IMR-90 (cell line): ENCODE data around the gene MAS1.

Source experiments
- CEBPB ChIP-seq: IDR thresholded peaks from 2 replicates; pipeline ENCODE4 v1.6.1; 2012; ENCODE audit warnings: low read depth, low read length, improper control_type of control experiment
- CHD1 ChIP-seq: IDR thresholded peaks from 2 replicates; pipeline ENCODE4 v1.6.1; 2012; ENCODE audit warnings: low read depth, low read length, improper control_type of control experiment
- MAFK ChIP-seq: IDR thresholded peaks from 2 replicates; pipeline ENCODE4 v1.6.1; 2012; ENCODE audit warnings: low read depth, low read length, improper control_type of control experiment
- MAZ ChIP-seq: IDR thresholded peaks from 2 replicates; pipeline ENCODE4 v1.6.1; 2012; ENCODE audit warnings: low read depth, mild to moderate bottlenecking, low read length, improper control_type of control experiment, moderate library complexity, borderline replicate concordance
- POLR2A ChIP-seq: IDR thresholded peaks from 2 replicates; pipeline ENCODE4 v1.6.1; 2012; ENCODE audit warnings: mild to moderate bottlenecking, low read depth, low read length
- RCOR1 ChIP-seq: IDR thresholded peaks from 2 replicates; pipeline ENCODE4 v1.6.1; 2012; ENCODE audit warnings: mild to moderate bottlenecking, low read length, improper control_type of control experiment; ENCODE audit not compliant: insufficient replicate concordance
- RFX5 ChIP-seq: IDR thresholded peaks from 2 replicates; pipeline ENCODE4 v1.8.0; 2012; ENCODE audit warnings: low read depth, mild to moderate bottlenecking, low read length, moderate library complexity
- TF ChIP-seq, protein P1 (sequence below): conservative IDR thresholded peaks from 2 replicates; pipeline ENCODE4 v1.5.1; 2012; ENCODE audit warnings: mild to moderate bottlenecking, low read depth, low read length, improper control_type of control experiment

- TF ChIP-seq CEBPB (no peak), POLR2A (no peak), RFX5 (no peak), MAZ (no peak), CHD1 (no peak), MAFK (no peak), RCOR1 (no peak)
- TF ChIP-seq, protein P1, sequence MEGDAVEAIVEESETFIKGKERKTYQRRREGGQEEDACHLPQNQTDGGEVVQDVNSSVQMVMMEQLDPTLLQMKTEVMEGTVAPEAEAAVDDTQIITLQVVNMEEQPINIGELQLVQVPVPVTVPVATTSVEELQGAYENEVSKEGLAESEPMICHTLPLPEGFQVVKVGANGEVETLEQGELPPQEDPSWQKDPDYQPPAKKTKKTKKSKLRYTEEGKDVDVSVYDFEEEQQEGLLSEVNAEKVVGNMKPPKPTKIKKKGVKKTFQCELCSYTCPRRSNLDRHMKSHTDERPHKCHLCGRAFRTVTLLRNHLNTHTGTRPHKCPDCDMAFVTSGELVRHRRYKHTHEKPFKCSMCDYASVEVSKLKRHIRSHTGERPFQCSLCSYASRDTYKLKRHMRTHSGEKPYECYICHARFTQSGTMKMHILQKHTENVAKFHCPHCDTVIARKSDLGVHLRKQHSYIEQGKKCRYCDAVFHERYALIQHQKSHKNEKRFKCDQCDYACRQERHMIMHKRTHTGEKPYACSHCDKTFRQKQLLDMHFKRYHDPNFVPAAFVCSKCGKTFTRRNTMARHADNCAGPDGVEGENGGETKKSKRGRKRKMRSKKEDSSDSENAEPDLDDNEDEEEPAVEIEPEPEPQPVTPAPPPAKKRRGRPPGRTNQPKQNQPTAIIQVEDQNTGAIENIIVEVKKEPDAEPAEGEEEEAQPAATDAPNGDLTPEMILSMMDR, result no peak
Measured at GRCh38 chr6:159890201-159890600, 587 bp upstream of the MAS1 start.
